T-helper 22 cell (primary cell): ENCODE data around the gene CLCN3.
"Not testable (repeated sequence)": the region's sequence is repeated elsewhere in the genome, so short reads cannot be mapped to it uniquely, and the experiment has no call there.

ENCODE experiments used
- DNase-seq: peaks from one replicate; pipeline ENCODE4 v3.0.0-alpha.2; 2020; ENCODE audit warnings: low read depth

The CLCN3 gene

DNA sequence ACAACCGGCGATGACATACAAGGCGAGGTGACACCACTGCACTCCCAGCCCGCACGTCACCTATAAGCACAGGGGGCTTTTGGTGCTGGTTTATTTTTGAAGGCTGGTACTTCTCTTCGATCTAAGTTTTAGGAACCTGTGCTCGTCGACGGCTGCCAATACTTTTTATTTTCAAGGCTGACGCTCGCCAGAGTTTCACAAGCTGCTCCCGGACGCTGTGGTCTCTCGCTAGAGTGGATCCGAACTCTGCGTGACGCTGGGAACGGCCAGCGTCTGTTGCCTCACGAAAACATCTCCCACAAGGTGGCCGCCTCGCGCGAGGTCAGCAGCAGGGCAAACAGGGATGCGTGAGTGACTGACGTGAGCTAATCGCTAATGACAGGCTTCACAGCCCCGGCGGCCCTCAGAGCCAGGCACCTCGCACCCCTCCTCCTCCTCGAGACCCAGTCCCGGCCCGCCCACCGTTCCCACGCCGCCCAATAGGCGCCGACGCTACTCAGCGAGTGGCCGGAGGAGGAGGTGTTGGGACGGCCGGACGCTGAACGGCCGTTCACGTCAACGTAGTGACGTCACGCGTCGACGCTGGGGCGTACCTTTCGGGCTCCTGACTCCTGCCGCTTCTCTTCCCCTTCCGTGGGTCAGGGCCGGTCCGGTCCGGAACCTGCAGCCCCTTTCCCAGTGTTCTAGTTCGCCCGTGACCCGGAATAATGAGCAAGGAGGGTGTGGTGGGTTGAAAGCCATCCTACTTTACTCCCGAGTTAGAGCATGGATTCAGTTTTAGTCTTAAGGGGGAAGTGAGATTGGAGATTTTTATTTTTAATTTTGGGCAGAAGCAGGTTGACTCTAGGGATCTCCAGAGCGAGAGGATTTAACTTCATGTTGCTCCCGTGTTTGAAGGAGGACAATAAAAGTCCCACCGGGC, at the start of gene CLCN3:
CLCN3 (plus strand) TSS at position 621 of the 922 bp plus-strand sequence. CDS start 15,351 bp downstream, outside the sequence.
- peak; percentile 78 for DNase-seq

DNA sequence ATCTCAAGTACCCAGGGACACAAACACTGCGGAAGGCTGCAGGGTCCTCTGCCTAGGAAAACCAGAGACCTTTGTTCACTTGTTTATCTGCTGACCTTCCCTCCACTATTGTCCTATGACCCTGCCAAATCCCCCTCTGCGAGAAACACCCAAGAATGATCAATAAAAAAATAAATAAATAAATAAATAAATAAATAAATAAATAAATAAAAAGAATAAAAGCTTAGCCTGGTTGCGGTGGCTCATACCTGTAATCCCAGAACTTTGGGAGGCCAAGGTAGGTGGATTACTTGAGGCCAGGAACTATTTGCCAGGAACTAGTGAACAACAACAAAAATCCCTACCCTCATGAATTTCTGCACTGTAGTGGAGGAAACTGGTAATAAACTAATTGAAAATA, 49.4 kb upstream of the CLCN3 start:
- not testable (repeated sequence) for DNase-seq

DNA sequence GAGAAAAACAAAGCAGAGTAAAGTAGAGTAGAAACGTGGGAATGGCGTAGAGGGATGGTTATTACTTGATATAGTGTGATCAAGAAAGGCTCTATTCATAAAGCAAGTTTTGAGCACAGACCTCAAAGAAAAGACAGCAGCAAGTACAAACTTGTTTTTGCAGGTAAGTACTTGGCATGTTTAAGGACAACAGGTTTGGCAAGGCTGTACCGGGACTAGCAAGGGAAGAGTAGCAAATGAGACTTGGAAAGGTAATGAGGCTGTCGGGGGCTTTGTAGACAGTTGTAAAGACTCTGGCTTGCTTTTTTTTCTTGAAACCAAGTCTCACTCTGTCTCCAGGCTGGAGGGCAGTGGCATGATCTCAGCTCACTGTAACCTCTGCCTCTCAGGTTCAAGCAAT, 48.9 kb upstream of the CLCN3 start:
- no peak for DNase-seq

DNA sequence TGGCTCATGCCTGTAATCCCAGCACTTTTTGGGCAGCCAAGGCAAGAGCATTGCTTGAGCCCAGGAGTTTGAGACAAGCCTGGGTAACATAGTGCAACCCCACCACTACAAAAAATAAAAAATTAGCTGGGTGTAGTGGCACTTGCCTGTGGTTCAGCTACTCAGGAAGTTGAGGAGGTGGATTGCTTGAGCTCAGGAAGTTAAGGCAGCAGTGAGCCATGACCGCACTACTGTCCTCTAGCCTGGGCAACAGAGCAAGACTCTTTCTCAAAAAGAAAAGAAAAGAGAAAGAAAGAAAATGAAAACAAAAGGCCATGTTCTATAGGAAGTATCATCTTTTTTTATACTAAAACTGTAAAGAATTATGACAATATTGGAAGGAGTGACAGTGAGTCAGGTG, 46.5 kb upstream of the CLCN3 start:
- DNase-seq = no peak

DNA sequence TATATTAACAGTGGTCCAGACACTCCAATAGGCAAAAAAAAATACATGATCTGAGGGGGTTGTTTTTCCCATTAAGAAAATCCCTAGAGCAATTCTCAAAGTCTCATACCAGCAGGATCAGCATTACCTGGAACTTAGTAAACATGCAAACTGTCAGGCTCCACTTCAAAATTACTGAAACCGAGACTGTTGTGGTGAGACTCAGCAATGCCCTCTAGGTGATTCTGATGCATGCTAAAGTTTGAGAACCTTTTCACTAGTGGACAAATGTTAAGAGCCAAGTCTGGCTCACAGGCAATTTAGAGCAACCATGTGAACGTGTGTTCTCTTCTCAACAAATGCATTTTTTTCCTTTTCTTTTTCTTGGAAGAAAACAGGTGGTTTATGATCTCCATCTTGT, 38.2 kb upstream of the CLCN3 start:
- no peak for DNase-seq

DNA sequence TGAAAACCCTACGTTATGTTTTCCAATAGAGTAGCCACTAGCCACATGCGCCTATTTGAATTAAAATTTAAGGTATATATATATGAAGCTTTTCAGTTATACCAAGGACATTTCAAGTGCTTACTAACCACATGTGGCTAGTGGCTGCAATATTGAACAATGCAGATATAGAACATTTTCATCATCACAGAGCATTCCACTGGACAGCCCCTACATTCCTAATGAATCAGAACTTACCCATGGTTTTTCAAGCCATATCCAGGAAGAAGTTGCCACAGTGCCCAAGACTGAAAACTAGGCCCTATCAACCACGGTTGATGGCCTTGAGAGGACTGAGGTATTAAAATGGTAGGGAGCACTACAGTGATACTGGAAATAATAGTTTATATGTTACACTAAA, 37.7 kb upstream of the CLCN3 start:
- no peak for DNase-seq

DNA sequence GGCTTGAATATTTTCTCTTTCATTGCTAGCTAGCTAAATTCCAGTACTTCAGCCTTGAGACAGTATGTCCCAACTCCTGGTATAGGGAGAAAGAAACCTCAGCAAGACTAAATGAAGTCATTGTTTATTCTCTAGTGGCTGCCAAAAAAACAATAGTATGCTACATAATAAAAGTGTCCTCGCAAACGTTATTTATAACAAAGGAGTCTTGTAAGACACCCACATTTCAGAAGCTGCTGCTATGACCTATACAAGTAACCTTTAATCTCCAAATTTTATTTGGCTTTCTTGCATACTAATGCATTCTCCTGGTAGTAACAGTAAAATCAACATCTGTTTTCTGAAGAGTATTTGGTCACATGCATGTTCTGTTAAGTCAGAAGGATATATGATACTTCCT, 36.8 kb upstream of the CLCN3 start:
- no peak for DNase-seq

DNA sequence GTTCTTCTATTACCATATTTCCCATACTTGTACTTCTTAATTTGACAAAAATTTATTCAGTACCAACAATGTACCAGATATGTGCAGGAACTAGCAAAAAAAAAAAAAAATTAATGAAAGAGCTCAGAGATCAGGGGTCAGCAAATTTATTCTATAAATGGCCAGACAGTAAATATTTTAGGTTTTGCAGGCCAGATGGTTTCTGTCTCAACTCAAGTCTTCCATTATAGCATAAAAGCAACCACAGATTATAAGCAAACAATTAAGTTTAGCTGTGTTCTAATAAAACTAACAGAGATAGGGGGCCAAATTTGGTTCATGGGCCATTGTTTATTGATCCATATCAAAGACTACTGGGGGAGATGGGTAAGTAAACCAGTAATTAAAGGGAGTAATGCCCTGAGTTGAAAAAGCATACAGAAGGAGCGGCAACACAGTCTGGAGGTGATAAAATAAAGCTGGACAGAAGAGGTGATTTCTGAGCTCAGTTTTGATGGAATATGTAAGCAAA, 27.3 kb upstream of the CLCN3 start:
- DNase-seq = no peak

DNA sequence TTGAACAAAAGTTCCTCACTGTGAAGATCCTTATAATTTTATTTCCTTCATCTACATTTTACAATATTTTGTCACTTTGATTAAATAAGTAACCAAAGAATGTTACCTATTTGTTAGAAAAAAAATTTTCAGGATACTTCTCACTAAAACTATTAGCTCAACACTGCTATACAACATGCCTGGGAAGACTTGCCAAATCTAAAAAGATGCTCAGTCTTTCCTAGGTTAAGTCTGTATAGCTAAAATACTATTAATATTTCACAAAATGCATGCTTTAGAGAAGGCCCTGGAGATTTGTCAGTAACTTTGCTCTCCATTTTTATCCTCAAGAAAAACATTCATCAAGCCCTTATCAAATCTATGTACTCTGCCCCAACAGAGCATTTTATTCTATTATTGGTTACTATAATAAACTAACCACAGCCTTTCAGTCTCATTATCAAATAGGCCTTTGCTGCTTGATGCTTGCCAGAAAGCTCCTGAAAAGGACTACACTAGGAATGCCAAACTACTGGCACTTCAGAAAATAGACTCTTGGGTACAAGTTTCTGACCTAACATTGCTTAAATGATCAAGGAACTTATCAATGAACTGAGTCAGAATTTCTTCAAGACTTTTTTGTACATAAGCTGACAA, 25.7 kb upstream of the CLCN3 start:
- DNase-seq = no peak

DNA sequence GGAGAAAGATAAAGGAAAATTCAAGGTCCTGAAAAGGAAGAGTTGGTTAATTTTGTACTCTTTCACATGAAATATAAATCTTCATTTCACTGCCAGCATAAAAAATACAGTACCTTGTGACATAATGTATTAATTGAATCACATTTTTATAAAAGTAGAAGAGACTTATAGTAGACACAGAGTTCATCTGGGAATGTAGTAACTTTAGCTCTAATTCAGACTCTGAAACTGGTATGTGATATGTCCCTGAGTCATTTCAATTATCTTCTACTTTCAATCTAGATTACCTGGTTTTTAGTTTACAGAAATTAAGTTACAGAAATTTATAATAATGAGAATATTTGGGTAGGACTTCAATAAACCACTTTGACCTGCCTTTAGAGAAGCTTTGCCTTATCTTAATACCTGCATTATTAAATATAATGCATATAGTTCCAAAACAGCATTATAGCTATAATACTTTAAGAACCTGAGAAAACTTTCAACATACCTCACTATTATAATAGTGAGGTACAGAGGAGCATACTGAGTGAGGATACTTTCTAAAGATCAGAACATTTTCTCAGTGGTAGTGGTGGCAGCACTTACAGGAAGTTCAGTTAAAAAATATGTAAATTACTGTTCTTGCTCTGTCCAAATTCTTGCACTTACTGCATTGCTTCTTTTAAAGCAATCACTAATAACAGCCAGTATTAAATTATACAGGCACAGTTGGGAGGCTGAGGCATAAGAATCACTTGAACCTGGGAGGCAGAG, 19.2 kb upstream of the CLCN3 start:
- DNase-seq = no peak

DNA sequence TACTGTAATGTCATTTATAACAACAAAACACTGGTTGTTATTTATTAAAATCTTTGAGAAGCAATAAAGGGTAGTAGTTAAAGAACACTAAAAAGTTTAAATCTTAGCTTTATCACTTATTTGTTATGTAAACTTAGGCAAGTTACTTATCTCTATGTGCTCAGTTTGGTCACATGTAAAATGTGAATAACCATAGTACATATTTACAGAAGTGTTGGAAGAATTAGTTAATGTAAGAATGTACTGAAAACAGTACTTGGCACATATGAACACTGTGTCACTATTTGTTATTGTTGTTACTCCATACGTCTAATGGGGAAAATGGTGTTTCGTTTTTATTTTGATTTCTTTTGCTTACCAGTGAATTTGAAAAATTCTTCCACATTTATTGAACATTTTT, 17.1 kb upstream of the CLCN3 start:
- no peak for DNase-seq

DNA sequence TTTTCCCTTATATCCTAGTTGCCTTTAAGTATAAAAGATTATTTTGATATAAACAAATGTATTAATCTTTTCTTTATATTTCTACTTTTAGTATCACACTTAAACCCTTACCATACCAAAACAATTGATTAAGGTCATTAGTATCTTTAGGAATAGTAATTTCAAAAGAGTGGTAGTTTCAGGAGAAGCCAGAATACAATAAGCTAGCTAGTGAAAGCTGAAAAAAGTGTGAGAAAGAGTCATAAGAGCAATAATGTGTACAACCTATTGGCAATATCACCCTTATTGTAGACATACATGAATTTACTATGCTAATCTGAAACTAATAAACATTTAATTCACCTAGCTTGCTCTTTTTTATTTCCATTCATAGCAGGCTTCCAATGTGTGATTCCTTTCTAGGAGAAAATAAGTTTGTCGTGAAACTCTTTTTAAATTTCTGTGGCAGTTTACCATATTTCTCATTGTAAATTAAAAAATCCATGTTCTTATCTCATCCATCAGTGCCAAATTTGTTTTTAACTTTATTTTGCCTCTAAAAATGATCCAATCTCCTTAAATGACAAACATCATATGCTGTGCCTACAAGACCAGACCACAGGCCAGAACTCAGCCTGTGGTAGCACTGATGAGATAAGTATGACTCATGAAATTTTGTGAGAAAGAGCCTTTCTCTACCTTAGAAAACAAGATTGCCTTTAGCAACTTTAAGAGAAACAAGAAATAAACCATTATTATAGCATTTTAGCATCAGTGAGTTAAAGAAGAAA, 16.1 kb upstream of the CLCN3 start:
- no peak for DNase-seq

DNA sequence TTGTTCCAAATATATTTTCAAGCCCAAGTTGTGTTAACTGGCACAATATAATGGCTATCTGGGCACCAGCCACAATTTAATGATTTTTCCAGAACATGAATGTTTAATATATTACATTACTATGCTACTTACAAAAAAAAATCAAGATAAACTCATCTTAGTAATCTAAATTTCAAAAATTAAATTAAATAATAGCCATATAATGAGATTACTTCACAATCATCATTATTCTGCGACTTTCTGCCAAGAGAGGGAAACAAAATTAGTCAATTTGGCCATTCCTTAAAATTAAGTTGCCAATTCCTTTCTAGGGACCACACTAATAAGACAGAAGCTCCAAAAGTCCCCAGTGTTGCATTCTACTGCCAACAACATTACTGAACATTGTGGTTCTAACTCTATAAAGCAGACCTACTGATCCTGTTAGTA, 15.5 kb upstream of the CLCN3 start:
- no peak for DNase-seq

DNA sequence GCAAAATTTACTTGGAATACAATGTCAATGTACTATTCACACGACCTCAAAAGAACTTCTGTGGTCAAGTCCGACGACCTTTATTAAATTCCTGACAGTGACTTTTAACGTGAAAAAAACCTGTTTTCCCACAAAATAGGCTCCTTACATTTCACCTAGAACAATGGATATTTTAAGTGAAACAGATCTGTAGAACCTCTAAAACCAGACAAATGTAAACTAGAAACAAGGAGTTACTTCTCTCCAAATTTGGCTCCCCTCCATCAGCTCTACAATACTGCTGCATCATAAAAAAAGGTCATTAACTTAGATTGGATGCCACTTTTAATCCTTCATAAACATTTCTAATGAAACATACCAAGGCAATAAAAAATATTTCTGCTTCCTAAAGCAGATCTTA, 9.2 kb upstream of the CLCN3 start:
- no peak for DNase-seq

DNA sequence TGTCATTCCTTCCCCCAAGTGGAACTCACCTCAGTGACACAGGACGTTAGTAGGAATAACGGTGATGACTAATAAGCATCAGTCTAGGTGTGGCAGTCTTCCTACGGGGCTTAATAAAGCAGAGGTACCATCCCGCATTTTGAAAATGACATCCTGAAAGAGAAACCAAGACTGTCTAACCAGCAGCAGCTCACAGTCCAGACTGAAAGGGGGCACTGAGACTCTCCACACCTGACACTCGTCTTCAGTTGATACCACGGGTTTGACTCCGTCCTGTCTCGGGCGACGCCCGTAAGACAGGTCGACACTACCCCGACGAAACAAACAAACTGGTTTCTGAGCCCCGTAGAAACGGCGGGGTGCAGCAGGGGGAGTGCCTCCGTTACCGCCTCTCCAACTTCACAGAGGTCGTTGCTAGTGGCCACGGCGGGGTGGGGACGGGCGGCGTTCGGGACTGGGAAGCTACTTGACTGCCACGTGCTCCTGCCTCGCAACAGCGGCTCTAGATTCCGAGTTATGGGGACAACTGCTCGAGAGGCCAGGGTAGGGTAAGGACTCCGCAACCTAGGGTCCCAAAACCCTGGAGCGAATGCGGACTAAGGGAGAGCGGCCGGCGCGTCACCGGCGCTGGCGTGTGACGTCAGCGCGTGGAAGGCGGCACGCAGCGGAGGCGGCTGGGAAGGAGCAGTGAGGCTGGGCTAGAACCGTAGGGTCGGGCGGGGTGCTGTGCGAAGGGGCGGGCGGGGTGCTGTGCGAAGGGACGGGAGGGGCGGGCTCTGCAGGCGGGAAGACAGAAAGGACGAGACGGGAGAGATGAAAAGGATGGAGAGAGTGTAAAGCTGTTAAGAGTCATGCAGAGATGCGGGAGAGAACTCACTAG, 8.1 kb upstream of the CLCN3 start, which contains the start of gene NEK1:
NEK1 (minus strand) TSS at position 593 of the 880 bp plus-strand sequence. CDS start 9,953 bp downstream, outside the sequence.
- peak; percentile 85 for DNase-seq

DNA sequence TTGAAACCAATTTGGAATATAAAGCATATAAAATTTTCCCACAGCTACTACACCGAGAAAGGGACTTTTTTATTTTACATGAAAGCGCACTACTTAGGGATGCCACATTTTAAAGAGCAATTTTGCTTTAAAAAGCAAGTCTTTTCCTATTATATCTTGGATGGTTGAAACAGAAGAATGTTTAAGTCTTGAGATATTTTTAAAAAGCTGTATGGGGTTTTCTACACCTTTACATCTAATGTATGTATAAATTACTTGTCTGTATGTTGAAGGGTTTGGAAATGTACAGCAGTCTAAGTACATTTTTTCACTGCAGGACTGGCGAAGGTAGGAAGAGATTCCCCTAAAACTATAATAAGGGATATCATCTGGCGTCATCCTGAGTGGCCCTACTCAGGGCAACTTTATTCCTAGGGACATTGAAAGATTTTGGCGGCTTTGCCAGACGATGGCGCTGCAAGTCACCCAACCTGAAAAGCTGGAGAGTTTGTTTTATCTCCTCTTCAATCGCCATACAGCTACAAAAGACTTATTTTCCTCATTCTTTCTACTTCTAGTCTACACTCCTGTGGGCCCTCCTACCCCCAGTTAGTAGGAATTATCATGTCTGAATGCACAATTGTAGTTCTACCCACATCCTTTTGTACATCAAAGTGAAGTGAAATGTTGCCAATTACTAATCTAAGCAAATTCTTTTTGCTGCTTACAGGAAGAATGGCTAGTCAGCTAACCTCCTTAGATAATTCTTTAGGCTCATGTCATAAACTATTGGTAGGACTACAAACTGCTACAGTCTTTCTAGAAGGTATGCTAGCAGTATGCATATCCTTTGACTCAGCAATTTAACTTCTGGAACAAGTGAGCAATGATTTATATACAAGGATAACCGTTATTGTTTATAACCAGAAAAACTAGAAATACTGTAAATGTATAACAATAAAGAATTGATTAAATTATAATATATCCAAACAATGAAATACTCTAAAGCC, 7.2 kb upstream of the CLCN3 start:
- DNase-seq = peak; percentile 47

DNA sequence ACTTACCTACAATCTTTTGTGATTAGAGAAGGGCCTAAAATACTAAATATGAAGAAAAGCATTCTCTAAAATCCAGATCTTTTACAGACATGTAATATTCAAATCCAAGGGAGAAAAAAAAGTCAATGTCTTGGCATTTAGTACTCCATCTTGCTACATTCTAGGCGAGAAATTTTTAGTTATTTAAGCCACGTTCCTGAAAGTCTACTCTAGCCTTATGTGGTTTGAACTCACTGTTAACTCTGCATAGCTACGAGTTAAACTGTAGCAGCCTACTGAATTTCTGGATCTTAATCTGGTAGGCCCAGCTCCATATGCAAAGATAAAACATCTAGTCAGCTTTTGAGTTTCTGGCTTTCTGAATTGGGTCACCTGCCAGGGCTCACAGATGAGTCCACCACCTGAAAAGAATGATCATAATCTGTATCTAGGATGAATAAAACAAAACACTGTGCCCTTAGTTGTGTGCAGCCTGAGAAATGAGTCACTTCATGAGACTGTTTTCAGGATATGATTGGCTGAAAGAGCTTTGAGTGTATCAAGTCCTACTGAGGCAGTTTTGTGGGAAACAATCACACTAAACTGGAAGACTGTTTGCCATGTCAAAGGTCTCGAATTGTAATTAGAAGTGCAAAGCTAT, 4.8 kb upstream of the CLCN3 start:
- DNase-seq = no peak

DNA sequence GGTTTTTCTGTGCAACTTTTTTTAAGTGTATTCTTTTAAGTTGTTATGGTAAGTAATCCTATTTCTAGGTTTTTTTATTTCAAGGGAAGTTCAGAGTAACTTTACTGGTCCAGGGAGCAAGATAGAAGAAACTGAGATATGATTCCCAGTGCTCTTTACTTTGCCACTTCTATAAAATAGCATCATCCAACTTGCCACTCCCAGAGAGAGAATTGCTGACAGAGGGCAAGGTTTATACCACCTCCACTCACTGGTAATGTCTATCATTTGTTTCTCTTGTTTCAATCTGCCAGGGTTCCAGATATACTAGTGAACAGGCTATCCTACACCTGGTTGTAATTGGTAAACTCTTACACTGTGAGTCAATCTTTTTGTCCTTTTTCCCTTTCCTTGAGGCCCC, 3.5 kb upstream of the CLCN3 start:
- no peak for DNase-seq

DNA sequence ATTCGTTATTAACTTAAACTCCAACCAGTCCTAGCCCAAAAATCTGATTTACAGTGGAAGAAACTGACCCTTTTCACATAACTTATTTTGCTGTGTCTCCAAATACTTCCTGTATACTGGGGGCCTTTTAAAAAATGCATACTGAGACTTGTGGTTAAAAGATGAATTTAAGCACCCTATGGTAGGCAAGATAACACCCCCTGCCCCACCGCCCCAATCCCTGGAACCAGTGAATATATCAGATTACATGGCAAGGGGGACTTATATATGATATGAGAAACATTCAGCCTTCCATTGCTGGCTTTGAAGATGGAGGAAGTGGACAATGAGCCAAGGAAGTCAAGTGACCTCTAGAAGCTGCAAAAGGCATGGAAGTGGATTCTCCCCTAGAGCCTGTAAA, 3.1 kb upstream of the CLCN3 start:
- DNase-seq = no peak
